ENCODE results near the gene CLNK.

GRCh38 chr4:10731690-10732089 is 47.1 kb upstream of the CLNK start:
- TF ChIP-seq CTCF (IDR thresholded peaks at IDR 0.05) (no peak), EP300 (IDR thresholded peaks at IDR 0.05) (no peak), POLR2AphosphoS5 (IDR thresholded peaks at IDR 0.05) (no peak)
